GM23248 (cell line): Measurements from ENCODE around the gene CACNG1. TPM values are rescaled to one million over a fixed set of nuclear protein-coding genes. Genes with fewer than 3 reads are reported as not detected.

Source experiments
- DNase-seq: peaks from one replicate; pipeline ENCODE4 v3.0.0-alpha.2; 2015
- H2AFZ ChIP-seq: fragments of 200-600 bp; sonication (generic); 2 replicates; pipeline ENCODE4 v1.6.1; 2016; ENCODE audit warnings: antibody characterized with exemption
- H3F3A ChIP-seq: fragments of 200-600 bp; sonication (generic); 2 replicates; pipeline ENCODE4 v1.6.1; 2016; ENCODE audit warnings: mild to moderate bottlenecking, antibody characterized with exemption, mixed run types; ENCODE audit not compliant: insufficient read depth
- H3K27ac ChIP-seq: fragments of 200-600 bp; sonication (generic); 2 replicates; pipeline ENCODE4 v1.5.1; 2016; ENCODE audit warnings: mild to moderate bottlenecking
- H3K27me3 ChIP-seq: fragments of 200-600 bp; sonication (generic); replicated peaks from 2 replicates; pipeline ENCODE4 v1.6.1; 2016; ENCODE audit warnings: mild to moderate bottlenecking; ENCODE audit not compliant: insufficient read depth
- H3K36me3 ChIP-seq: fragments of 200-600 bp; sonication (generic); 2 replicates; pipeline ENCODE4 v1.6.1; 2016; ENCODE audit warnings: low read depth, mild to moderate bottlenecking
- H3K4me1 ChIP-seq: fragments of 200-600 bp; sonication (generic); 2 replicates; pipeline ENCODE4 v1.6.1; 2016; ENCODE audit warnings: mild to moderate bottlenecking; ENCODE audit not compliant: insufficient read depth
- H3K4me2 ChIP-seq: fragments of 200-600 bp; sonication (generic); one replicate; pipeline ENCODE4 v1.6.1; 2016; ENCODE audit warnings: mild to moderate bottlenecking; ENCODE audit not compliant: unreplicated experiment
- H3K4me3 ChIP-seq: fragments of 200-600 bp; sonication (generic); 2 replicates; pipeline ENCODE4 v1.5.1; 2016; ENCODE audit warnings: mild to moderate bottlenecking
- H3K79me2 ChIP-seq: fragments of 200-600 bp; sonication (generic); 2 replicates; pipeline ENCODE4 v1.6.1; 2016; ENCODE audit warnings: mild to moderate bottlenecking; ENCODE audit not compliant: insufficient read depth
- H3K9ac ChIP-seq: fragments of 200-600 bp; sonication (generic); 2 replicates; pipeline ENCODE4 v1.6.1; 2016; ENCODE audit warnings: mild to moderate bottlenecking
- H3K9me2 ChIP-seq: fragments of 200-600 bp; sonication (generic); 2 replicates; pipeline ENCODE4 v1.6.1; 2016; ENCODE audit warnings: mixed run types, mild to moderate bottlenecking, moderate library complexity; ENCODE audit not compliant: insufficient read depth
- H3K9me3 ChIP-seq: fragments of 200-600 bp; sonication (generic); one replicate; pipeline ENCODE4 v1.6.1; 2017; ENCODE audit warnings: low read depth
- H4K20me1 ChIP-seq: fragments of 200-600 bp; sonication (generic); 2 replicates; pipeline ENCODE4 v1.6.0; 2016; ENCODE audit not compliant: insufficient read depth
- EZH2 ChIP-seq: fragments of 200-600 bp; sonication (generic); IDR thresholded peaks from 2 replicates; pipeline ENCODE4 v1.6.1; 2018; ENCODE audit warnings: antibody characterized with exemption, mild to moderate bottlenecking; ENCODE audit not compliant: insufficient read depth, poor library complexity, severe bottlenecking
- EZH2phosphoT487 ChIP-seq: fragments of 200-600 bp; sonication (generic); IDR thresholded peaks from 2 replicates; pipeline ENCODE4 v1.6.1; 2018; ENCODE audit warnings: antibody characterized with exemption, moderate library complexity, mild to moderate bottlenecking, low read depth; ENCODE audit not compliant: insufficient read depth
- WGBS, 2 experiments: methylation state at CpG; one replicate each; pipeline ENCODE4 v1.1.6; 2015 to 2017; ENCODE audit warnings: low lambda C conversion rate in 2 of 2, low coverage in 1 of 2; ENCODE audit errors: missing lambda C conversion rate in 2 of 2; 5-methylcytosine and 5-hydroxymethylcytosine counted together
- in situ Hi-C: fragments of 300-500 bp; cut with MboI; formaldehyde crosslinking; loops from 2 replicates; pipeline ENCODE4 v1.15.0; 2020
- polyA plus RNA-seq: library from polyadenylated mRNA; unstranded; fragments of >200 nt; fragmentation: Nextera tagmentation; extraction: Ambion mirVana; gene quantifications from 2 replicates; pipeline ENCODE4 v1.2.1, GENCODE V29; 2016
- total RNA-seq: library from RNA; depleted of rRNA; stranded (reverse); fragments of >200 nt; shearing (Covaris generic); gene quantifications from 2 replicates; pipeline ENCODE4 v1.2.3, GENCODE V29; 2014

The CACNG1 gene
- total and polyA plus RNA-seq, 2 experiments from 2014 or later, result not detected

DNA sequence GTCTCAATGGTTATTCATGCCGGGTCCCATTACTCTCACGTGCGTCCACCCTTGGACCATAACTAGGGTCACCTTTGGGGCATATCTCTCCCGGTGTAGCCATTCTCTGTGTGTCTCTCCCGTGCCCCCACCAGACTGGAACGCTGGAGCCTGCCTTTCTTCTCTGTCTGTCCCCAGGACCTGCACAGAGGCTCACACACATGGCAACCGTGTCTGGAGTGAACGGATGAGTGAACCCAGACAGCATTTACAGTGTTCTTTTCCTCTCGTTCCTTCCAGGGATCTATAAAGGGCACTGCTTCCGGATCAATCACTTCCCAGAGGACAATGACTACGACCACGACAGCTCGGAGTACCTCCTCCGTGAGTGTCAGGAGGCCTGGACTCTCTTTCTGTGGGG, 26.4 kb upstream of the CACNG1 start:
- Histone ChIP-seq H3K4me2 (no peak overlapping the region), H3K9me3 (no peaks in the 10 kb centered on the region), H2AFZ (no peak overlapping the region), H3K9me2 (no peaks in the 10 kb centered on the region), H3K9ac (no peak overlapping the region), H3K27ac (no peak overlapping the region), H3K4me1 (no peaks in the 10 kb centered on the region), H3K79me2 (no peaks in the 10 kb centered on the region), H3K4me3 (no peak overlapping the region), H3K27me3 (peaks cover 14% of the 10 kb centered on the region), H4K20me1 (no peaks in the 10 kb centered on the region), H3F3A (no peaks in the 10 kb centered on the region), H3K36me3 (no peaks in the 10 kb centered on the region)
- WGBS, 2 experiments, result 53 to 57% methylated on average over 14 of the region's 14 CpGs
- DNase-seq, result no peak
- in situ Hi-C loops, result no loop called here
- TF ChIP-seq EZH2, result no peak
- no peak for TF ChIP-seq EZH2phosphoT487

DNA sequence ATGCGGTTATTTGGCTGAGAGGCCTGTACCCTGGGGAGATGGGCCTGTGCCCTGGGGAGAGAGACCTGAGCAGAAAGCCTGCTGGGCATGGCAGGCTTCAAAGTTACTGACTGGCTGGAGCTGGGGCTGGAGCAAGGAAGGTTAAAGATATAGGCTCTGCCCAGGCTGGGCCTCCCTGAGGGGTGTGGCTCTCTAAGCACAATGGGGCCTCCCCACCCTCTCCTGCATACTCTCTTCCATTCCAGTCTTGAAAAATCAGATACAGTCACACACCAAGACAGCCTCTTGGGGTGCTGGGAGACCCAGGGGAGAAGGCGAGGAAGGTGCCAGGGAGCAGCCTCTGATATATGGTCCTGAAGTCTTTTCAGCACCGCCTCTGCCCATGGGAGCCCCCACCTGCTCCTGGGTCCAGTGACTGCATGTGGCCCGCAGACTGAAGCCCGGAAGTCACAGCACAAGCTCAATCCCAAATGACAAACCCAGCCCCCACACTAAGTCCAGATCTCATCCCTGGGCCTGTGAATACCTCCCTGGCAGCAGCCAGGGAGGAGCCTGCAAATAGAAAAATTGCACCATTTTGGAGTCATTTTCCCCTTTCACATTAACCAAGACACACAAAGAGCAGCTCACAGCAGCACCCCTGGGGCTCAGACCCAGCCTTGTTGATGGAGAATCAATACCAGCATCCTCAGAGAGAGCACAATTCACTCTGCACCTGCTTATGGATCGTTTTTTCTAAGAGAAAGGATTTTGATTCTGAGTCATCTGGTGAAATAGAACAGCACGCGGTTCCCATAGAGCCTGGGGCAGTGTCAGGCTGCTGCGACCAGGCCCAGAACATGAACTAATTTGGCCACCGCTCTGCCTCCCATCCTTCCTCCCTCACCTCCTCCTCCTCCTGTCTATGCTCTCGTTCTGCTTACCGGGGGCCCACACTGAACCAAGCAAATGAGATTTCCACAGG, 25.6 kb upstream of the CACNG1 start:
- Histone ChIP-seq H3K4me2 (no peak overlapping the region), H3K27me3 (peaks cover 14% of the 10 kb centered on the region), H3K9me3 (no peaks in the 10 kb centered on the region), H3K9me2 (no peaks in the 10 kb centered on the region), H3K4me1 (no peaks in the 10 kb centered on the region), H3K36me3 (no peaks in the 10 kb centered on the region), H4K20me1 (no peaks in the 10 kb centered on the region), H3K9ac (no peak overlapping the region), H3F3A (no peaks in the 10 kb centered on the region), H3K27ac (no peak overlapping the region), H3K79me2 (no peaks in the 10 kb centered on the region), H3K4me3 (no peak overlapping the region), H2AFZ (no peak overlapping the region)
- no peak for DNase-seq
- WGBS, 2 experiments, result 62 to 71% methylated on average over 12 of the region's 12 CpGs
- in situ Hi-C loops, result no loop called here
- no peak for TF ChIP-seq EZH2phosphoT487
- no peak for TF ChIP-seq EZH2

DNA sequence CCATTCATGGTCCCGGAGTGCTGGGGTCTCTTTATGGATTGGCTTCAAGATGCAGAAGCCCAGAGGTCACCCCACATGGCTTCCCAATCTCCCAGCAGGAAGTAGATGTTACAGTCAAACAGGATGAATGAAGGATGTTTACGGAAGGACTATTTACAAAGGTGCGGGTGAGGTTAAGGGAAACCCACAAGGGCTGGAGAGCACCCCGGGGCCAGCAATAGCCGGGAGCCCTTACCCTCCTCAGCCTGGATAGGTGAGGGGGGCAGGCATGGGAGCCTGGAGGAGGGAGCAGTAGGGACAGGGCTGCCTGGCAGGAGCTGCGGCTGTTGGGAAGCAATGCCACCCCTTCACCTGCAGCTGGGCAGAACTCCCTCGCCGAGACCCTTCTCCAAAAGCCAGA, 24.5 kb upstream of the CACNG1 start:
- H3K4me3 ChIP-seq, result no peak overlapping the region
- H2AFZ ChIP-seq, result no peak overlapping the region
- 70 to 73% methylated on average over 8 of the region's 8 CpGs for WGBS, 2 experiments
- no peak overlapping the region for H3K9ac ChIP-seq
- H4K20me1 ChIP-seq, result no peaks in the 10 kb centered on the region
- no peaks in the 10 kb centered on the region for H3K36me3 ChIP-seq
- H3F3A ChIP-seq, result no peaks in the 10 kb centered on the region
- H3K9me3 ChIP-seq, result no peaks in the 10 kb centered on the region
- no peak for TF ChIP-seq EZH2
- DNase-seq, result no peak
- no peaks in the 10 kb centered on the region for H3K4me1 ChIP-seq
- no peak overlapping the region for H3K27ac ChIP-seq
- H3K27me3 ChIP-seq, result peaks cover 14% of the 10 kb centered on the region
- no peaks in the 10 kb centered on the region for H3K79me2 ChIP-seq
- no peaks in the 10 kb centered on the region for H3K9me2 ChIP-seq
- no peak overlapping the region for H3K4me2 ChIP-seq
- in situ Hi-C loops, result no loop called here

DNA sequence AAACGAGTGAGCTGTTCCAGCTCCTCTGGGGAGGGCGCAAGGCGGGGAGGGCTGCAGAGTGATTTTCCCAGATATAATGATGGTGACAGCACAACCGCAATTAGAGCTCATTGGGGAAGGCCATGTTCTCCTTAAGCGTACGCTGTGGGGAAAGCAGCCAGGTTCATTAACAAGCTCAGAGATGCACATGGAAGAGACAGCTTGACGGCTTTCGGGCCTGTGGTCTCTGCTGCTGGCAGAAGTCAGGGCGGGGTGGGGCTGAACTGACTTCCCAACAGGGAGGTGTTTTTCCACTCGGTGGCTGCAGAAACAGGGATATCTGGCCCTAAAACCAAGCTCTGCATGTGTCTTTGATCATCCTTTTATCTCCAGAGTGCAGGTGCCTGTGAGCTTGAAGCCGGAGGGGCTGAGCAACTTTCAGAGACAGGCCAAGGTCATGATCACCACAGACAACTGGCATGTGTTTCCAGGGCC, 24.0 kb upstream of the CACNG1 start:
- Histone ChIP-seq H3K36me3 (no peaks in the 10 kb centered on the region), H3K4me2 (no peak overlapping the region), H3K27me3 (peaks cover 10% of the 10 kb centered on the region), H3K4me1 (no peaks in the 10 kb centered on the region), H3K9me3 (no peaks in the 10 kb centered on the region), H3K79me2 (no peaks in the 10 kb centered on the region), H4K20me1 (no peaks in the 10 kb centered on the region), H2AFZ (no peak overlapping the region), H3K9me2 (no peaks in the 10 kb centered on the region), H3K9ac (no peak overlapping the region), H3K27ac (no peak overlapping the region), H3F3A (no peaks in the 10 kb centered on the region), H3K4me3 (no peak overlapping the region)
- no peak for TF ChIP-seq EZH2
- no peak for TF ChIP-seq EZH2phosphoT487
- in situ Hi-C loops, result no loop called here
- DNase-seq, result no peak
- 32 to 33% methylated on average over 10 to 11 of the region's 11 CpGs for WGBS, 2 experiments
